H9 (cell line): ENCODE measurements around the gene TBC1D23. TPM values are rescaled to one million over a fixed set of nuclear protein-coding genes. Genes with fewer than 3 reads are reported as not detected.

Experiments used
- DNase-seq: peaks from one replicate; pipeline ENCODE4 v3.0.0-alpha.2; 2017
- H2AFZ ChIP-seq: one replicate; pipeline ENCODE4 v1.6.1; 2013; ENCODE audit warnings: mild to moderate bottlenecking, low read length, control low read depth, moderate library complexity
- H2AK5ac ChIP-seq: 2 replicates; pipeline ENCODE4 v1.6.1; 2013; ENCODE audit warnings: low read length, control low read depth, mixed read lengths; ENCODE audit not compliant: insufficient read length
- H2BK120ac ChIP-seq: one replicate; pipeline ENCODE4 v1.6.1; 2013; ENCODE audit warnings: low read depth, mild to moderate bottlenecking, low read length, control low read depth, inconsistent platforms; ENCODE audit not compliant: poor library complexity, severe bottlenecking
- H2BK12ac ChIP-seq: 2 replicates; pipeline ENCODE4 v1.6.1; 2013; ENCODE audit warnings: low read length, control low read depth, mixed read lengths, low read depth; ENCODE audit not compliant: insufficient read length
- H2BK15ac ChIP-seq: 2 replicates; pipeline ENCODE4 v1.6.1; 2013; ENCODE audit warnings: low read depth, low read length, control low read depth
- H2BK20ac ChIP-seq: one replicate; pipeline ENCODE4 v1.6.1; 2013; ENCODE audit warnings: low read depth, mild to moderate bottlenecking, low read length, control low read depth, inconsistent platforms; ENCODE audit not compliant: poor library complexity, severe bottlenecking
- H2BK5ac ChIP-seq: 2 replicates; pipeline ENCODE4 v1.6.1; 2013; ENCODE audit warnings: low read length, control low read depth, mixed read lengths; ENCODE audit not compliant: insufficient read length
- H3K14ac ChIP-seq: 2 replicates; pipeline ENCODE4 v1.6.1; 2013; ENCODE audit warnings: low read length, control low read depth; ENCODE audit not compliant: insufficient read depth
- H3K18ac ChIP-seq: 2 replicates; pipeline ENCODE4 v1.6.1; 2013; ENCODE audit warnings: low read depth, mild to moderate bottlenecking, mixed read lengths, low read length, control low read depth; ENCODE audit not compliant: insufficient read length
- H3K23ac ChIP-seq: 2 replicates; pipeline ENCODE4 v1.6.1; 2013; ENCODE audit warnings: low read length, control low read depth, mixed read lengths, low read depth; ENCODE audit not compliant: insufficient read length
- H3K23me2 ChIP-seq: 2 replicates; pipeline ENCODE4 v1.6.1; 2013; ENCODE audit warnings: low read depth, mild to moderate bottlenecking, mixed read lengths, low read length, control low read depth; ENCODE audit not compliant: insufficient read length, poor library complexity, severe bottlenecking
- H3K27ac ChIP-seq: 2 replicates; pipeline ENCODE4 v1.5.1; 2013; ENCODE audit warnings: low read length, control low read depth, mixed read lengths, low read depth; ENCODE audit not compliant: insufficient read length
- H3K27me3 ChIP-seq: 2 replicates; pipeline ENCODE4 v1.6.1; 2013; ENCODE audit warnings: low read length, control low read depth, inconsistent platforms; ENCODE audit not compliant: insufficient read depth
- H3K4ac ChIP-seq: 2 replicates; pipeline ENCODE4 v1.6.1; 2013; ENCODE audit warnings: low read depth, mild to moderate bottlenecking, control low read depth, inconsistent platforms, low read length, moderate library complexity
- H3K4me1 ChIP-seq: 2 replicates; pipeline ENCODE4 v1.6.1; 2013; ENCODE audit warnings: low read length, control low read depth, inconsistent platforms; ENCODE audit not compliant: insufficient read depth
- H3K4me2 ChIP-seq: 2 replicates; pipeline ENCODE4 v1.6.1; 2013; ENCODE audit warnings: low read length, control low read depth, mixed read lengths; ENCODE audit not compliant: insufficient read length, insufficient read depth
- H3K56ac ChIP-seq: 2 replicates; pipeline ENCODE4 v1.6.1; 2013; ENCODE audit warnings: low read depth, mild to moderate bottlenecking, mixed read lengths, low read length, control low read depth; ENCODE audit not compliant: insufficient read length
- H3K79me1 ChIP-seq: 2 replicates; pipeline ENCODE4 v1.6.1; 2013; ENCODE audit warnings: low read depth, mild to moderate bottlenecking, moderate library complexity, low read length, control low read depth, inconsistent platforms; ENCODE audit not compliant: insufficient read depth, poor library complexity, severe bottlenecking
- H3K79me2 ChIP-seq: 2 replicates; pipeline ENCODE4 v1.6.1; 2013; ENCODE audit warnings: low read length, control low read depth, inconsistent platforms; ENCODE audit not compliant: insufficient read depth
- H3K9ac ChIP-seq: 2 replicates; pipeline ENCODE4 v1.6.1; 2013; ENCODE audit warnings: low read length, control low read depth, mixed read lengths; ENCODE audit not compliant: insufficient read length; ENCODE audit errors: extremely low read depth
- H3K9me3 ChIP-seq: one replicate; pipeline ENCODE4 v1.6.1; 2013; ENCODE audit warnings: low read depth, low read length, inconsistent platforms; ENCODE audit not compliant: control insufficient read depth
- H3T11ph ChIP-seq: one replicate; pipeline ENCODE4 v1.6.1; 2013; ENCODE audit warnings: mild to moderate bottlenecking, low read length, control low read depth, inconsistent platforms
- H4K20me1 ChIP-seq: one replicate; pipeline ENCODE4 v1.6.1; 2013; ENCODE audit not compliant: control insufficient read depth, insufficient read length, insufficient read depth
- H4K5ac ChIP-seq: 2 replicates; pipeline ENCODE4 v1.6.1; 2013; ENCODE audit warnings: low read depth, mild to moderate bottlenecking, mixed read lengths, low read length, control low read depth; ENCODE audit not compliant: insufficient read length
- H4K8ac ChIP-seq: replicated peaks from 2 replicates; pipeline ENCODE4 v1.6.1; 2013; ENCODE audit warnings: low read length, control low read depth, mixed read lengths, low read depth; ENCODE audit not compliant: insufficient read length
- H4K91ac ChIP-seq: 2 replicates; pipeline ENCODE4 v1.6.1; 2013; ENCODE audit warnings: low read depth, mild to moderate bottlenecking, moderate library complexity, mixed read lengths, low read length, control low read depth; ENCODE audit not compliant: insufficient read length
- H3K27ac Mint-ChIP-seq, 3 experiments: 2 replicates in 2 of 3; 3 replicates in 1 of 3; pipeline ENCODE4 v1.8.0; 2020 to 2021; ENCODE audit warnings: mixed read lengths in 3 of 3, mild to moderate bottlenecking in 1 of 3, moderate library complexity in 1 of 3
- H3K27me3 Mint-ChIP-seq: 2 replicates; pipeline ENCODE4 v1.8.0; 2021; ENCODE audit warnings: low read depth, mild to moderate bottlenecking, moderate library complexity, mixed read lengths
- H3K36me3 Mint-ChIP-seq, 3 experiments: 2 replicates in 2 of 3; 3 replicates in 1 of 3; pipeline ENCODE4 v1.8.0; 2020 to 2021; ENCODE audit warnings: low read depth in 3 of 3, mixed read lengths in 3 of 3; ENCODE audit not compliant: insufficient read depth in 1 of 3
- H3K4me1 Mint-ChIP-seq, 2 experiments: 2 replicates each; pipeline ENCODE4 v1.8.0; 2020; ENCODE audit warnings: mixed read lengths in 2 of 2
- H3K4me3 Mint-ChIP-seq, 2 experiments: 2 replicates in 1 of 2; 3 replicates in 1 of 2; pipeline ENCODE4 v1.8.0; 2020 to 2021; ENCODE audit warnings: mild to moderate bottlenecking in 2 of 2, mixed read lengths in 2 of 2, moderate library complexity in 1 of 2
- H3K9me3 Mint-ChIP-seq, 2 experiments: 2 replicates in 1 of 2; 3 replicates in 1 of 2; pipeline ENCODE4 v1.8.0; 2020; ENCODE audit warnings: mild to moderate bottlenecking in 2 of 2, mixed read lengths in 2 of 2, moderate library complexity in 1 of 2
- total RNA-seq: library from RNA; stranded (reverse); gene quantifications from 2 replicates; pipeline ENCODE4 v1.2.1, GENCODE V29; 2021
- TF ChIP-seq, protein P1 (sequence below): fragments of 200-600 bp; sonication (generic); conservative IDR thresholded peaks from 3 replicates; pipeline ENCODE4 v1.8.0; 2021; ENCODE audit warnings: antibody characterized with exemption, mild to moderate bottlenecking

Gene TBC1D23
- total RNA-seq, 1 experiment from 2014 or later: 37.1 TPM

DNA sequence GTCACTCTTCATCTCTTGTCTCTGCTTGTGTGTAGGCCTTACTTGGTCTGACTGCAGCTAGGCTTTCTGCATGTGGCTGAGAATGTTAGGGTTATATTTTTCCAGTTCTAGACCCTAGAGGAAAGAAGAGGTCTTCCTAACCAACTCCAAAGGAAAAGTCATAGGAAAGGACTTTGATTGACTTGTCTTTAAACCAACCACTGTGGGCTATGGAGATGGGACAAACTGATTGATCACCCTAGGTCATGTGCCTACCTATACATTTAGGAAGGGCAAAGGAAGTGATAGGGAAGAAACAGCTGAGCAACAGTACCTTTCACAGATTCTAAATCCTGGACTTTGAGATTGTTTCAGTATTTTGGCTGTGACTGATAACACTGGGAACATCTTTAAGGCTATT, 16.5 kb upstream of the TBC1D23 start:
- Histone ChIP-seq H3K79me2 (no peaks in the 10 kb centered on the region), H3K18ac (no peak overlapping the region), H2AFZ (no peak overlapping the region), H3K4me1 (no peaks in the 10 kb centered on the region), H2BK15ac (no peak overlapping the region), H3K9ac (no peak overlapping the region), H2AK5ac (no peak overlapping the region), H4K5ac (no peak overlapping the region), H2BK20ac (no peak overlapping the region), H3K4me2 (no peak overlapping the region), H3K79me1 (no peaks in the 10 kb centered on the region), H3K56ac (no peak overlapping the region), H3K9me3 (no peaks in the 10 kb centered on the region), H4K20me1 (no peaks in the 10 kb centered on the region), H4K8ac (no peak overlapping the region), H3K4ac (no peak overlapping the region), H3K23ac (no peak overlapping the region), H2BK12ac (no peak overlapping the region), H3K14ac (no peak overlapping the region), H3K27me3 (no peaks in the 10 kb centered on the region), H2BK5ac (no peak overlapping the region), H3K23me2 (no peaks in the 10 kb centered on the region), H3K27ac (no peak overlapping the region), H2BK120ac (no peak overlapping the region), H3T11ph (no peak overlapping the region), H4K91ac (no peak overlapping the region)
- Mint-ChIP-seq H3K4me3 (no peak overlapping the region), H3K36me3 (no peaks in the 10 kb centered on the region), H3K27me3 (no peaks in the 10 kb centered on the region), H3K9me3 (no peaks in the 10 kb centered on the region; a peak in 1 of 5 replicates), H3K27ac (no peak overlapping the region), H3K4me1 (peaks cover 8 to 15% of the 10 kb centered on the region in 2 experiments)
- DNase-seq: no peak
- TF ChIP-seq, protein P1, sequence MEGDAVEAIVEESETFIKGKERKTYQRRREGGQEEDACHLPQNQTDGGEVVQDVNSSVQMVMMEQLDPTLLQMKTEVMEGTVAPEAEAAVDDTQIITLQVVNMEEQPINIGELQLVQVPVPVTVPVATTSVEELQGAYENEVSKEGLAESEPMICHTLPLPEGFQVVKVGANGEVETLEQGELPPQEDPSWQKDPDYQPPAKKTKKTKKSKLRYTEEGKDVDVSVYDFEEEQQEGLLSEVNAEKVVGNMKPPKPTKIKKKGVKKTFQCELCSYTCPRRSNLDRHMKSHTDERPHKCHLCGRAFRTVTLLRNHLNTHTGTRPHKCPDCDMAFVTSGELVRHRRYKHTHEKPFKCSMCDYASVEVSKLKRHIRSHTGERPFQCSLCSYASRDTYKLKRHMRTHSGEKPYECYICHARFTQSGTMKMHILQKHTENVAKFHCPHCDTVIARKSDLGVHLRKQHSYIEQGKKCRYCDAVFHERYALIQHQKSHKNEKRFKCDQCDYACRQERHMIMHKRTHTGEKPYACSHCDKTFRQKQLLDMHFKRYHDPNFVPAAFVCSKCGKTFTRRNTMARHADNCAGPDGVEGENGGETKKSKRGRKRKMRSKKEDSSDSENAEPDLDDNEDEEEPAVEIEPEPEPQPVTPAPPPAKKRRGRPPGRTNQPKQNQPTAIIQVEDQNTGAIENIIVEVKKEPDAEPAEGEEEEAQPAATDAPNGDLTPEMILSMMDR: no peak
